Caco-2 (cell line): ENCODE measurements around the gene C16orf46. TPM values are rescaled to one million over a fixed set of nuclear protein-coding genes. Genes with fewer than 3 reads are reported as not detected.

ENCODE experiments used
- BruUV-seq: library from RNA; stranded (reverse); fragments of 400-500 nt; replicated peaks from 2 replicates; lab custom pipeline; 2021; lab: Mats Ljungman, UMichigan
- CTCF ChIA-PET: fragments of 300-600 bp; sonication (Branson Sonifier 250); formaldehyde crosslinking; loops from one replicate; lab custom pipeline; 2022; ENCODE audit warnings: antibody characterized with exemption; lab: Charles Lee
- POLR2A ChIA-PET: fragments of 300-600 bp; sonication (Branson Sonifier 250); formaldehyde crosslinking; loops from one replicate; lab custom pipeline; 2022; ENCODE audit warnings: antibody characterized with exemption; lab: Charles Lee
- DNase-seq, 2 experiments: peaks; one replicate each; pipeline versions ENCODE4 v3.0.0 to v3.0.0-alpha.2; 2020 to 2022
- H3K27me3 ChIP-seq: replicated peaks from 2 replicates; pipeline ENCODE4 v1.6.0; 2011; ENCODE audit warnings: low read length; ENCODE audit not compliant: control insufficient read depth, insufficient read depth
- H3K36me3 ChIP-seq: 2 replicates; pipeline ENCODE4 v1.5.1; 2011; ENCODE audit warnings: low read length; ENCODE audit not compliant: control insufficient read depth, insufficient read depth
- H3K4me1 ChIP-seq: fragments of 250-450 bp; sonication (Bioruptor Pico); 2 replicates; pipeline ENCODE4 v1.5.1; 2020; ENCODE audit warnings: mild to moderate bottlenecking
- H3K4me3 ChIP-seq: 2 replicates; pipeline ENCODE4 v1.5.1; 2011; ENCODE audit warnings: low read depth, mild to moderate bottlenecking, control low read depth, low read length
- H3K9me3 ChIP-seq: fragments of 250-450 bp; sonication (Bioruptor Pico); 2 replicates; pipeline ENCODE4 v1.5.1; 2020; ENCODE audit warnings: mild to moderate bottlenecking, moderate library complexity
- H3K27ac Mint-ChIP-seq: one replicate; pipeline ENCODE4 v1.8.0; 2022; ENCODE audit warnings: mixed read lengths; ENCODE audit not compliant: unreplicated experiment
- H3K27me3 Mint-ChIP-seq: one replicate; pipeline ENCODE4 v1.8.0; 2022; ENCODE audit warnings: mixed read lengths; ENCODE audit not compliant: insufficient read depth, unreplicated experiment
- H3K36me3 Mint-ChIP-seq: one replicate; pipeline ENCODE4 v1.8.0; 2022; ENCODE audit warnings: mild to moderate bottlenecking, mixed read lengths; ENCODE audit not compliant: insufficient read depth, unreplicated experiment
- H3K4me1 Mint-ChIP-seq: one replicate; pipeline ENCODE4 v1.8.0; 2022; ENCODE audit warnings: low read depth, mixed read lengths; ENCODE audit not compliant: unreplicated experiment
- H3K4me3 Mint-ChIP-seq: one replicate; pipeline ENCODE4 v1.8.0; 2022; ENCODE audit warnings: mild to moderate bottlenecking, moderate library complexity, mixed read lengths; ENCODE audit not compliant: unreplicated experiment
- H3K9me3 Mint-ChIP-seq: one replicate; pipeline ENCODE4 v1.8.0; 2022; ENCODE audit warnings: mixed read lengths; ENCODE audit not compliant: unreplicated experiment
- intact Hi-C: fragments of 100-400 bp; cut with micrococcal nuclease; formaldehyde crosslinking; loops from one replicate; pipeline ENCODE4 v1.10.0; 2022; ENCODE audit not compliant: unreplicated experiment
- total RNA-seq: library from RNA; stranded (reverse); gene quantifications from 2 replicates; pipeline ENCODE4 v1.2.3, GENCODE V29; 2022
- TF ChIP-seq, protein P1 (sequence below), 2 experiments: fragments of 200-600 bp in 1 of 2; IDR thresholded peaks; 1 replicate in 1 of 2; 2 replicates in 1 of 2; pipeline versions ENCODE4 v1.5.1 to v1.8.0; 2011 to 2022; ENCODE audit warnings: antibody characterized with exemption in 1 of 2, control low read depth in 1 of 2, inconsistent platforms in 1 of 2, low read depth in 1 of 2, low read length in 1 of 2, mild to moderate bottlenecking in 1 of 2, moderate library complexity in 1 of 2; ENCODE audit not compliant: insufficient read depth in 1 of 2, severe bottlenecking in 1 of 2, unreplicated experiment in 1 of 2

Gene C16orf46
- total RNA-seq, 1 experiment from 2014 or later: 0.70 TPM

DNA sequence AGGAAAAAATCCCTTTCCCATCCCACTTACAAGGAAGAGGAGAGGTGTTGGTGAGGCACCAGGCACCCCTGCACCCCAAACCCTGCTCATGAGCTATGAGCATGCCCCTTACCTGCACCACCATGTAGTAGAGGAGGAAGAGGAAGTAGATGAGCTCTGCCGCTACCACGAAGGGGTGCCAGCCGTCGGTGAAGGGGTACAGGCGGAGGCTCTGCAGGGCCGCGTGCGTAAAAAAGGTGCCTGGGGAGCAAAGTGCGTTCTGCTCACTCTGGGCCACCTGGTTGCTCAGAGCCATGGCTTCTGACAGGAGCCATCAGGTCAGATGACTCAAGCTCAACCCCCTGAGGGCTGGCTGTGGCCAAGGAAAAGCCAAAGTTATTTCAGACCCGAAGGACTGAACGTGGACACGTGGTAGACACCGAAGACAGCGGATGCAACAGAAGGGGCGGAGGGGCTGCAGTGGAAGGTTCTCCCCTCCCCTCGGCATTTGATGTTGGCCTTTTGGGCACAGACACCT lies 44.5 kb upstream of the C16orf46 start:
- no peaks in the 10 kb centered on the region for H3K36me3 Mint-ChIP-seq
- Histone ChIP-seq H3K4me3 (no peak overlapping the region), H3K4me1 (peaks cover 6% of the 10 kb centered on the region; the same call in 1 of the 2 replicates), H3K9me3 (no peaks in the 10 kb centered on the region), H3K27me3 (no peaks in the 10 kb centered on the region), H3K36me3 (no peaks in the 10 kb centered on the region)
- BruUV-seq: no TSS peak
- POLR2A ChIA-PET: no interaction called here
- H3K4me3 Mint-ChIP-seq: no peak overlapping the region
- peaks cover 3% of the 10 kb centered on the region for H3K27me3 Mint-ChIP-seq
- no peaks in the 10 kb centered on the region for H3K9me3 Mint-ChIP-seq
- intact Hi-C loops: no loop called here
- CTCF ChIA-PET: no interaction called here
- H3K4me1 Mint-ChIP-seq: no peaks in the 10 kb centered on the region
- TF ChIP-seq, protein P1, sequence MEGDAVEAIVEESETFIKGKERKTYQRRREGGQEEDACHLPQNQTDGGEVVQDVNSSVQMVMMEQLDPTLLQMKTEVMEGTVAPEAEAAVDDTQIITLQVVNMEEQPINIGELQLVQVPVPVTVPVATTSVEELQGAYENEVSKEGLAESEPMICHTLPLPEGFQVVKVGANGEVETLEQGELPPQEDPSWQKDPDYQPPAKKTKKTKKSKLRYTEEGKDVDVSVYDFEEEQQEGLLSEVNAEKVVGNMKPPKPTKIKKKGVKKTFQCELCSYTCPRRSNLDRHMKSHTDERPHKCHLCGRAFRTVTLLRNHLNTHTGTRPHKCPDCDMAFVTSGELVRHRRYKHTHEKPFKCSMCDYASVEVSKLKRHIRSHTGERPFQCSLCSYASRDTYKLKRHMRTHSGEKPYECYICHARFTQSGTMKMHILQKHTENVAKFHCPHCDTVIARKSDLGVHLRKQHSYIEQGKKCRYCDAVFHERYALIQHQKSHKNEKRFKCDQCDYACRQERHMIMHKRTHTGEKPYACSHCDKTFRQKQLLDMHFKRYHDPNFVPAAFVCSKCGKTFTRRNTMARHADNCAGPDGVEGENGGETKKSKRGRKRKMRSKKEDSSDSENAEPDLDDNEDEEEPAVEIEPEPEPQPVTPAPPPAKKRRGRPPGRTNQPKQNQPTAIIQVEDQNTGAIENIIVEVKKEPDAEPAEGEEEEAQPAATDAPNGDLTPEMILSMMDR (IDR thresholded peaks at IDR 0.05; ENCODE audit: insufficient read depth in 1 of 2, low read depth in 1 of 2, low read length in 1 of 2, severe bottlenecking in 1 of 2, unreplicated experiment in 1 of 2): no peak
- no peak for DNase-seq
- H3K27ac Mint-ChIP-seq: no peak overlapping the region

- no peaks in the 10 kb centered on the region for H3K9me3 ChIP-seq
- DNase-seq: no peak
- H3K27me3 Mint-ChIP-seq: peaks cover 3% of the 10 kb centered on the region
- no peak overlapping the region for H3K4me3 Mint-ChIP-seq
- H3K27ac Mint-ChIP-seq: no peak overlapping the region
- no peaks in the 10 kb centered on the region for H3K27me3 ChIP-seq
- H3K9me3 Mint-ChIP-seq: no peaks in the 10 kb centered on the region
- H3K36me3 ChIP-seq: no peaks in the 10 kb centered on the region
- CTCF ChIA-PET: interaction anchor here (0.7 kb wide), 1 partner anchor 54 kb away, joined by 7 read pairs; no protein-coding TSS in a partner anchor
- no peaks in the 10 kb centered on the region for H3K4me1 ChIP-seq
- POLR2A ChIA-PET: interaction anchor here (0.5 kb wide), 1 partner anchor 58 kb away, joined by 4 read pairs; no protein-coding TSS in a partner anchor
- H3K4me1 Mint-ChIP-seq: no peaks in the 10 kb centered on the region
- no peak overlapping the region for H3K4me3 ChIP-seq
- TF ChIP-seq, protein P1 (IDR thresholded peaks at IDR 0.05; ENCODE audit: insufficient read depth in 1 of 2, low read depth in 1 of 2, low read length in 1 of 2, severe bottlenecking in 1 of 2, unreplicated experiment in 1 of 2): no peak
- BruUV-seq: no TSS peak
- intact Hi-C loops: no loop called here
- no peaks in the 10 kb centered on the region for H3K36me3 Mint-ChIP-seq
Measured at GRCh38 chr16:81117436-81117835, 40.4 kb upstream of the C16orf46 start.

GRCh38 chr16:81116285-81116684 lies 39.2 kb upstream of the C16orf46 start:
- no peak for DNase-seq
- H3K4me1 ChIP-seq: no peaks in the 10 kb centered on the region
- H3K36me3 Mint-ChIP-seq: no peaks in the 10 kb centered on the region
- POLR2A ChIA-PET: no interaction called here
- H3K9me3 ChIP-seq: no peaks in the 10 kb centered on the region
- no peaks in the 10 kb centered on the region for H3K9me3 Mint-ChIP-seq
- H3K4me3 ChIP-seq: no peak overlapping the region
- no peaks in the 10 kb centered on the region for H3K36me3 ChIP-seq
- H3K27me3 ChIP-seq: no peaks in the 10 kb centered on the region; the same call in 1 of the 2 replicates
- BruUV-seq: no TSS peak
- H3K4me1 Mint-ChIP-seq: no peaks in the 10 kb centered on the region
- CTCF ChIA-PET: no interaction called here
- intact Hi-C loops: no loop called here
- TF ChIP-seq, protein P1 (IDR thresholded peaks at IDR 0.05; ENCODE audit: insufficient read depth in 1 of 2, low read depth in 1 of 2, low read length in 1 of 2, severe bottlenecking in 1 of 2, unreplicated experiment in 1 of 2): no peak
- H3K4me3 Mint-ChIP-seq: no peak overlapping the region
- peaks cover 3% of the 10 kb centered on the region for H3K27me3 Mint-ChIP-seq
- no peak overlapping the region for H3K27ac Mint-ChIP-seq
